Measurements from ENCODE around the gene C22orf39. TPM values are rescaled to one million over a fixed set of nuclear protein-coding genes. Genes with fewer than 3 reads are reported as not detected.

Gene C22orf39
- total RNA-seq, 4 donors from 2014 or later = 52.7 to 75.3 (median 57.3) TPM

- ATAC-seq (ENCODE audit: low FRiP score) = no peak
- no peak for TF ChIP-seq CTCF (IDR thresholded peaks at IDR 0.05)
- no peak for DNase-seq (ENCODE audit: low spot score)
These were observed 23.4 kb downstream of the C22orf39 start for GRCh38 chr22:19424186-19424500.

GRCh38 chr22:19422440-19423301 lies 24.8 kb downstream of the C22orf39 start:
- ATAC-seq (ENCODE audit: low FRiP score) (no peak), DNase-seq (ENCODE audit: low spot score) (no peak)
- TF ChIP-seq CTCF (IDR thresholded peaks at IDR 0.05) = no peak

DNA sequence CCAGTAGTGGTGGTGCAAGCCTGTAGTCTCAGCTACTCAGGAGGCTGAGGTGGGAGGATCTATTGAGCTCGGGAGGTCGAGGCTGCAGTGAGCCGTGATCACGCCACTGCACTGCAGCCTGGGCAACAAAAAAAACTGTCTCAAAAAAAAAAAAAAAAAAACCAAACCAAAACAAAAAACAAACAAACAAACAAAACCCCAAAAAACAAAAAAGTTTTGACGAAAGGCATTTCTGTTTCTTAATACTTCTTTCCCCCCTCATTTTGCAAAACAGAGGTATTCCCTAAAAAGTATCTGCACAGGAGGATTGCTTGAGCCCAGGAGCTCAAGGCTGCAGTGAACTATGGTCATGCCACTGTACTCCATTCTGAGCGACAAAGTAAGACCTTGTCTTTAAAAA lies 27.2 kb downstream of the C22orf39 start:
- TF ChIP-seq CTCF (IDR thresholded peaks at IDR 0.05) = no peak
- ATAC-seq (ENCODE audit: low FRiP score) = no peak
- DNase-seq (ENCODE audit: low spot score) = no peak

DNA sequence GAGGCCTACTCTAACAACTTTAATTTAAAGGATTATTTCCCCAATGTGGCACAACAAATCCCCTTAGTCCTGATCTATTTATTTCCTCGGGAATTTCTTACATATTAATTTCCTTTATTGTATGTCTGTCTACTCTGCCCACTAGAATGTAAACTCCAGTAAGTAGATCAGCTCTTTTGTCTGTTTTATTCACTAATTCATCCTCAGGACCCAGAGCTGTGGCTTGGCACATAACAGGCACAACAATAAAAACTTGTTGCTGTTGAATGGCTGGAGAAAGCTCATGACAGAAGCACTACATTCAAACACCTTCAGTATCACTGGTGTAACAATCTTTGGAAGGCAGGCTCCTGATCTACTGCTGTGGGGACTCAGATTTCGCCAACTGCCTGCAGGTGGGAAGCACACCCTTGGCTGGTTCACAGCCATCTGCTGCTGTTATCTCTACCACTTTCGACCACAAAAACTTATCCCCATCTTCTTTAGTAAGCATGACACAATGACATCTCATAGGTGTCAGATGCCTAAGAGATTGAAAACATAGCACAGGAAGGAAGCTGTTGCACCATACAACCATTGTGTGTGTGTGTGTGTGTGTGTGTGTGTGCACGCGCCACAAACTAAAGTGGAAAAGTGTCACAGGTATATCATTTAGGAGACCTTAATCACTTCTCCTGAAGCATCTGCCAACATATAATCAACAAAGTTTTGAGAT lies 27.9 kb downstream of the C22orf39 start:
- DNase-seq (ENCODE audit: low spot score) (no peak), ATAC-seq (ENCODE audit: low FRiP score) (no peak)
- TF ChIP-seq CTCF (IDR thresholded peaks at IDR 0.05) = no peak

- no peak for DNase-seq (ENCODE audit: low spot score)
These were observed 28.4 kb downstream of the C22orf39 start for GRCh38 chr22:19419086-19419463.

DNA sequence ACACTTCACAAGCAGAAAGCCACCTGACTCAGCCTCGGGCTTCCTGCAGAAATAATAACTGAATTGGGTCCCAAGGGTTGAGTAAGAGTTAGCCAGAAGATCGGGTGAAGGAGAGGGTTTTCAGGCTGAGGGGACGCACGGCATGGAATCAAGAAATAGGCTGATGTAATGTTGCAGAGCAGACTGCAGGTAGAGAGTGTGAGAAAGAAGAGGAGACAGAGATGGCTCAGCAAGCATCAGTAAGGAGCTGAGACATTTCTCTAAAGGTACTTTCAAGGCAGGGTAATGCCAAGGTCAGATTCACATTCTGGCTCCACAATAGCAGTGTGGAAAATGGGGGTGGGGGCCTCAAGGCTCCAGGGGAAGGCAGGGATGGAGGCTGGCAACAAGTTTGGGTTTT lies 34.6 kb downstream of the C22orf39 start:
- no peak for DNase-seq (ENCODE audit: low spot score)
- ATAC-seq (ENCODE audit: low FRiP score) = no peak
- TF ChIP-seq CTCF (IDR thresholded peaks at IDR 0.05) = no peak

More at GRCh38 chr22:19419086-19419463, 28.4 kb downstream of the C22orf39 start:
- no peak for ATAC-seq (ENCODE audit: low FRiP score)
- no peak for TF ChIP-seq CTCF (IDR thresholded peaks at IDR 0.05)

GRCh38 chr22:19412478-19412877 lies 35.0 kb downstream of the C22orf39 start:
- DNase-seq (ENCODE audit: low spot score) (no peak), ATAC-seq (ENCODE audit: low FRiP score) (no peak)
- no peak for TF ChIP-seq CTCF (IDR thresholded peaks at IDR 0.05)

All from omental fat pad (tissue), 4 donors.